Measurements from ENCODE around the gene NCAPG. TPM values are rescaled to one million over a fixed set of nuclear protein-coding genes. Genes with fewer than 3 reads are reported as not detected.

Gene NCAPG
- total RNA-seq, 1 donor from 2014 or later: 46.0 TPM

GRCh38 chr4:17805580-17806155 is 5.1 kb upstream of the NCAPG start:
- TF ChIP-seq, protein P1, sequence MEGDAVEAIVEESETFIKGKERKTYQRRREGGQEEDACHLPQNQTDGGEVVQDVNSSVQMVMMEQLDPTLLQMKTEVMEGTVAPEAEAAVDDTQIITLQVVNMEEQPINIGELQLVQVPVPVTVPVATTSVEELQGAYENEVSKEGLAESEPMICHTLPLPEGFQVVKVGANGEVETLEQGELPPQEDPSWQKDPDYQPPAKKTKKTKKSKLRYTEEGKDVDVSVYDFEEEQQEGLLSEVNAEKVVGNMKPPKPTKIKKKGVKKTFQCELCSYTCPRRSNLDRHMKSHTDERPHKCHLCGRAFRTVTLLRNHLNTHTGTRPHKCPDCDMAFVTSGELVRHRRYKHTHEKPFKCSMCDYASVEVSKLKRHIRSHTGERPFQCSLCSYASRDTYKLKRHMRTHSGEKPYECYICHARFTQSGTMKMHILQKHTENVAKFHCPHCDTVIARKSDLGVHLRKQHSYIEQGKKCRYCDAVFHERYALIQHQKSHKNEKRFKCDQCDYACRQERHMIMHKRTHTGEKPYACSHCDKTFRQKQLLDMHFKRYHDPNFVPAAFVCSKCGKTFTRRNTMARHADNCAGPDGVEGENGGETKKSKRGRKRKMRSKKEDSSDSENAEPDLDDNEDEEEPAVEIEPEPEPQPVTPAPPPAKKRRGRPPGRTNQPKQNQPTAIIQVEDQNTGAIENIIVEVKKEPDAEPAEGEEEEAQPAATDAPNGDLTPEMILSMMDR (conservative IDR thresholded peaks at IDR 0.05): no peak
- H3K9me3 Mint-ChIP-seq: no peaks in the 10 kb centered on the region
- H3K4me3 Mint-ChIP-seq: no peak overlapping the region
- peaks cover 39% of the 10 kb centered on the region for H3K36me3 Mint-ChIP-seq
- no peak for DNase-seq (ENCODE audit: extremely low spot score, unreplicated experiment)
- H3K4me1 Mint-ChIP-seq (ENCODE audit: unreplicated experiment): peaks cover 21% of the 10 kb centered on the region
- H3K27ac Mint-ChIP-seq: no peak overlapping the region
- no peaks in the 10 kb centered on the region for H3K27me3 Mint-ChIP-seq

GRCh38 chr4:17807446-17807845 is 3.3 kb upstream of the NCAPG start:
- Mint-ChIP-seq H3K27ac (no peak overlapping the region), H3K36me3 (peaks cover 34% of the 10 kb centered on the region), H3K9me3 (no peaks in the 10 kb centered on the region), H3K4me1 (ENCODE audit: unreplicated experiment) (peaks cover 26% of the 10 kb centered on the region), H3K4me3 (peak overlapping the region; percentile 90), H3K27me3 (no peaks in the 10 kb centered on the region)
- TF ChIP-seq, protein P1 (conservative IDR thresholded peaks at IDR 0.05): no peak
- DNase-seq (ENCODE audit: extremely low spot score, unreplicated experiment): no peak

- no peaks in the 10 kb centered on the region for H3K9me3 Mint-ChIP-seq
- peak overlapping the region; percentile 98 for H3K4me3 Mint-ChIP-seq
- DNase-seq (ENCODE audit: extremely low spot score, unreplicated experiment): no peak
- TF ChIP-seq, protein P1 (conservative IDR thresholded peaks at IDR 0.05): no peak
- H3K36me3 Mint-ChIP-seq: peaks cover 17% of the 10 kb centered on the region
- H3K27ac Mint-ChIP-seq: peak overlapping the region; percentile 99
- H3K4me1 Mint-ChIP-seq (ENCODE audit: unreplicated experiment): peaks cover 30% of the 10 kb centered on the region
- no peaks in the 10 kb centered on the region for H3K27me3 Mint-ChIP-seq
These were observed 1.1 kb upstream of the NCAPG start for GRCh38 chr4:17809667-17810066.

- TF ChIP-seq, protein P1 (conservative IDR thresholded peaks at IDR 0.05): no peak
- Mint-ChIP-seq H3K27ac (peak overlapping the region; percentile 99), H3K27me3 (no peaks in the 10 kb centered on the region), H3K4me3 (peak overlapping the region; percentile 98), H3K9me3 (no peaks in the 10 kb centered on the region), H3K4me1 (ENCODE audit: unreplicated experiment) (peaks cover 30% of the 10 kb centered on the region), H3K36me3 (peaks cover 17% of the 10 kb centered on the region)
- DNase-seq (ENCODE audit: extremely low spot score, unreplicated experiment): no peak
These were observed 362 bp downstream of the NCAPG start for GRCh38 chr4:17811078-17811603.

DNA sequence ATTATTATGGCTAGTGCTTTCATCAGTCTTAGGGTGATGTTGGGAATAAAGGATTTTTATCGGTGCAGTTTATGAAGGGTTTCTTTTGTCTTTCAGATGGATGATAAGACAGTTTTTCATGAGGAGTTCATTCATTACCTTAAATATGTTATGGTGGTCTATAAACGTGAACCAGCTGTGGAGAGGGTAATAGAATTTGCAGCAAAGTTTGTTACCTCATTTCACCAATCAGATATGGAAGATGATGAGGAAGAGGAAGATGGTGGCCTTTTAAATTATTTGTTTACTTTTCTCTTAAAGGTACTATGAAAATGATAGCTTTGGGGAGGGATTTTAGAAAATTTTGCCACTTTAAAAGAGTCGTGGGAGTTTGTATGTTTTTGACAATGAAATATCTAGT is 1.3 kb downstream of the NCAPG start:
- Mint-ChIP-seq H3K9me3 (no peaks in the 10 kb centered on the region), H3K27me3 (no peaks in the 10 kb centered on the region), H3K4me3 (peak overlapping the region; percentile 98), H3K4me1 (ENCODE audit: unreplicated experiment) (peaks cover 24% of the 10 kb centered on the region), H3K36me3 (peaks cover 21% of the 10 kb centered on the region), H3K27ac (no peak overlapping the region)
- DNase-seq (ENCODE audit: extremely low spot score, unreplicated experiment): no peak
- TF ChIP-seq, protein P1 (conservative IDR thresholded peaks at IDR 0.05): no peak
